ENCODE results near the gene EFNA5. TPM values are rescaled to one million over a fixed set of nuclear protein-coding genes. Genes with fewer than 3 reads are reported as not detected.

Gene EFNA5
- polyA plus RNA-seq (2012; ENCODE audit: insufficient read depth, insufficient read length), result not detected

DNA sequence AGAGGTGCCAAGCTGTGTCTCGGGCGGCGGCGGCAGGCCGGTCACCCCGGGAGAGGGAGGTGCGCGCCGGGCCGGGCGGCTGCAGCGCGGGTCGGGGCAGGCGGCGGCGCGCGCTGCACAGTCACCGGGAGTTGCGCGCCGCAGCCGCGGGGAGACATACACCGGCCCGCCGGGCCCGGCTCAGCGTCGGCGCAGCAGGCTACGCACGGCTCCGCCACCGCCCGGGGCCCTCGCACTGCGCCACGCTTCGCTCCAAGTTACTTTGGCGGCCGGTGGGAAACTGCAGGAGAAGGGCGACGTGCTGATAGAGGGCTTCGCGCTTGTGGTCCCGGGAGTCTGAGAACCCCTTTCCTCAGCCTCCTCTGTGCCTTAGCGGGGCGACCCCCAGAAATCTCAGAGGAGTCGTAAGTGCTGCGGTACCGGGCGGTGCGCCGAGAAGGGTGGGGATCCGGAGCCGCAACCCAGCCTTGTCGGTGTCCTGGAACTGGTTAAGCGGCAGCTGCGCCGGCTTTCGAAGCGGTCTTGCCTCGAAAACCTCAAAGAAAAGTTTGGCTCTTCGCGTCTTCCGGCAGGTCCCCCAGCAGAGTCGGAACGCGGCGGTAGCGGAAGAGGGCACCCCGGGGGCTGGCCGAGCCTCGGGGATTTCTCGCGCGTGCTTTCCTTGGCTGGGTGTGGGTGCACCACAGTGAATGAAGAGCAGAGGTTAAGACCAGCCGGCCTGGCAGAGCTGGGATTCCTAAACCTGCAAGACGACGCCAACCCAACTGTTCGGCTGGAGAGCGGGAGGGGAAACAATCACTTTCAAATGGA, at the start of gene EFNA5:
Gene EFNA5, minus strand, starts transcription at position 6 of the 810 bp plus-strand sequence.
- peak; percentile 44 for DNase-seq (ENCODE audit: low read depth, low spot score)
- peak within 1 kb of the TSS; percentile 7; the same call in 1 of the 2 replicates for H3K4me3 ChIP-seq (ENCODE audit: low read length)

- no peak overlapping the region for H3K4me3 ChIP-seq (ENCODE audit: low read length)
- no peak for DNase-seq (ENCODE audit: low read depth, low spot score)
Observed at GRCh38 chr5:107719034-107719606, 48.4 kb upstream of the EFNA5 start.

DNA sequence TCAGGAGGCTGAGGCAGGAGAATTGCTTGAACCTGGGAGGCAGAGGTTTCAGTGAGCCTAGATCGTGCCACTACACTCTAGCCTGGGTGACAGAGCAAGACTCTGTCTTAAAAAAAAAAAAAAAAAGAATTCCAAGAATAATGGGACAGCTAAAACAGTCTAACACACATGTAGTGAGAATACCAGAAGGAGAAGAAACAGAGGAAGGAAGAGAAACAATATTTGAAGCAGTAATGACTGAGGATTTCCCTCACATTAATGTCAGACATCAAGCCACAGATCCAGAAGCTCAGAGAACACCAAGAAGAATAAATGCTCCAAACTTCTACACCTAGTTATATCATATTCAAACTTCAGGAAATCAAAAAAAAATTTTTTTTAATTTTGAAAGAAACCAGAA, 47.1 kb upstream of the EFNA5 start:
- no peak for DNase-seq (ENCODE audit: low read depth, low spot score)
- H3K4me3 ChIP-seq (ENCODE audit: low read length), result no peak overlapping the region

DNA sequence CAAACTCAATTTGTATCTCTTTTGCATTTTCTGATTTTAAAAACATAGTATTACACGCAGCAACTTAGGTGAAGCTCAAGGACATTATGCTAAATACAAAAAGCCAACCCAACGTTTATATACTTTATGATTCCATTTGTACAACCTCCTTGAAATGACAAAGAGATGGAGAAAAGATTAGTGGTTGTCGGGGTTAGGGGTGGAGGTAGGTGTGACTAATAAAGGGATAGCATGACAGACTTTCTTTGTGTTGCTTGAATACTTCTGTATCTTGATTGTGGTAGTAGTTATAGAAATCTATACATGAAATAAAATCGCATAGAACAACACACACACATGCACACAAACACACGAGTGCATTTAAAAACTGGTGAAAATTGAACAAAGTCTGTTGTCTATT, 42.5 kb upstream of the EFNA5 start:
- no peak for DNase-seq (ENCODE audit: low read depth, low spot score)
- H3K4me3 ChIP-seq (ENCODE audit: low read length), result no peak overlapping the region

DNA sequence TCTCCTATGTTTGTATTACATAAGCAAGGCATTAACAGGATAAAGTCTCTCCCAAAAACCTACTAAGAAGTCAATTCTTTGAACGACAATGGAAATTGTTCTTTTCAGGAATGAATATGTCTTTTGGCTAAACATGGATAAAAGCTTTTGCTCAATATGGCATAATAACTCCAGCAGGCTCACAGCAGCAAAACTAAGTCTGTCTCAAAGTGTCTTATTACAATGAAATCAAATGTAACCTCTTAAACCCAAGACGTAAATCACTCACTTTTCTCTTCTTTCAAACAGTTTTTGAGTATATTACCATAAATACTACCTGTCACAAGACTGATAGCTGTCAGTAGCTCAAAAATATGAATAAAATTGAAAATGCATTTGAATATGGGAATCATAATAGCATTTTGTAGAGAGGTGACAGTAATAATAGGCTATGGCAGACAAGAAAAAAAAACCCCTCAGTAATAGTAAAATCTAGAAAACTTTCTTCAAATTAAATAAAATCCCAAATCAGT, 41.7 kb upstream of the EFNA5 start:
- DNase-seq (ENCODE audit: low read depth, low spot score), result no peak

DNA sequence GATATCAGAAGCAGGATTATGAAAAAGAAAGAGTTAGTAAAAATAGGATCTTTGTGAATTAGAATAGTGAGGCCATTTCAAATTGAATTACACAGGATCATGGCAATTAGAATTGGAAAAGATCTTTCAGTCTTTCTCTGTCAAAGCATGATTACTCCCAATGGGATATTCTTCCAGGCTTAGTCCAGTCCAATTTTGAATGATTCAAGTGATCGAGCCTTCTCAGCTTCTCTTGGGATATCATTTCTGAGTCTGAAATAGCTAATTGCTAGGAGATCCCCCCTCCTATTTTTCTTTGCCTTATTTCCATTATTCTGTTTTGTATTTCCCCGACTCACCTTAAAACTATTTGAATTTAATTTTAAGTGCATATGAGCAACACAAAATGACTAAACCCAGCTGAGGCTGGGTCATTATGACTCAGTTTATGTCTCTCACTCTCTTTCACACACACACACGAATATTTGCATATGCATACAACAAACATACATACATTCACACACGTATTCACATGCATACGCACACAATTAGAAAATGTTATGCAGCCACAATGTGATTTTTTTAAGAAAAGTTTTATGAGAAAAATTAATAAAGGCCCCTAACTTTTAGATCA, 34.8 kb upstream of the EFNA5 start:
- no peak for DNase-seq (ENCODE audit: low read depth, low spot score)

More for the DNA sequence above, 41.7 kb upstream of the EFNA5 start:
- no peak overlapping the region for H3K4me3 ChIP-seq (ENCODE audit: low read length)

GRCh38 chr5:107704681-107705401, 34.1 kb upstream of the EFNA5 start:
- H3K4me3 ChIP-seq (ENCODE audit: low read length), result no peak overlapping the region

More for the DNA sequence above, 34.8 kb upstream of the EFNA5 start:
- no peak overlapping the region for H3K4me3 ChIP-seq (ENCODE audit: low read length)

GRCh38 chr5:107700481-107700880, 29.7 kb upstream of the EFNA5 start:
- no peak for DNase-seq (ENCODE audit: low read depth, low spot score)
- H3K4me3 ChIP-seq (ENCODE audit: low read length), result no peak overlapping the region

More at GRCh38 chr5:107704681-107705401, 34.1 kb upstream of the EFNA5 start:
- no peak for DNase-seq (ENCODE audit: low read depth, low spot score)

DNA sequence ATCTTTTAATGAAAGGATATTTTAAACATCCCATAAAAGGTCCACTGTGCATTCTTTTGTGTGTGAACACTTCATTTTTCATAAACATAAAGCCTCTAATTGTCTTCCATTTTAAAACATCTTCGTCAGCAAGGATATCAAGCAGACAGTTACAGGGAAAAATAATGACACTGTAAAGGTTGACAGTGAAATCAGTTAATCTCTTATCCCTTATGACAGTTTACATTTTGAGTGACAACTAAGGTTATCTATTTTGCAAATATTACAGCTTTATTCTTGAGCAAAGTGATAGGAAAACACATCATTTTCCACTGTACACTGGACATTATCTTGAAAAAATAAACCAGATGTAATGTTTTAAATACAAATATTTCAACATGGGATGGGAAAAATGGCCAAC, 28.7 kb upstream of the EFNA5 start:
- no peak for DNase-seq (ENCODE audit: low read depth, low spot score)

DNA sequence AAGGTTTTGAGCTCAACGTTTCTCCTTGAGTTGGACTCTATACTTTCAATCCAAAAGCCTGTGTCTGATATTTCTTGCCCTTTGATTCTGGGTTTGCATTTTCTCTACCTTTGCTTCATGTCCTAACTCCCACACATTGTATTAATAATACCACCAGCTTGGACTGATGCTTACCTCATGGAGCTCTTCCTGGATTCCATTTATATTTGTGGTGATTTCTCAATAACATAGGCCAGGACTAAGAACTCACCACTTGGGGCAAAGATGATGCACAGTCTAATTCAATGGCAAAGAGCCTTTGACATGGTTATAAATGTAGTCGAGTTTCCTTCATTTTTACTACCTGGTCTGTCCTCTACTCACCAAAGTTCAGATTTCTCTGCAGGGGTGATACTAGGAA, 27.5 kb upstream of the EFNA5 start:
- H3K4me3 ChIP-seq (ENCODE audit: low read length), result no peak overlapping the region
- DNase-seq (ENCODE audit: low read depth, low spot score), result no peak

More for the DNA sequence above, 28.7 kb upstream of the EFNA5 start:
- no peak overlapping the region for H3K4me3 ChIP-seq (ENCODE audit: low read length)

DNA sequence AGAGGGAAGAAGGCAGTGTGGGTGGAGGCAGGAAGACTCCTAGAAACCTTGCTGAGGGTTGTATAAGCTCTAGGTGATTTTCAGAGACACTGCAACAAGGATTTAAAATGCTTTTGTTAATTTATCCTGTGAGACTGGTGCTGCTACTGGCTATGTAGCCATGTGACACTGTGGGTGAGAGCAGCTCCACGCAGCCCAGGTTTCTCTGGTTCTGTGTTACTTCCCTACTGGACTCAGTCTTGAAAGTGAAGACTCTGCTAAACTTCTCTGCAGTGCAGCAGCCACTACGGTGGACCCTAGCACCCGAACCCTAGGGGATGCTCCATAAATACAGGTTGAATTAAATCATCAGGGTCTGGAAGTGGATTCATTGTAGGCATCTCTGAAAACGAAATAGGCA, 25.8 kb upstream of the EFNA5 start:
- no peak for DNase-seq (ENCODE audit: low read depth, low spot score)
- no peak overlapping the region for H3K4me3 ChIP-seq (ENCODE audit: low read length)

GRCh38 chr5:107696080-107696479, 25.3 kb upstream of the EFNA5 start:
- no peak overlapping the region for H3K4me3 ChIP-seq (ENCODE audit: low read length)

GRCh38 chr5:107687937-107688336, 17.2 kb upstream of the EFNA5 start:
- H3K4me3 ChIP-seq (ENCODE audit: low read length), result no peak overlapping the region
- DNase-seq (ENCODE audit: low read depth, low spot score), result no peak

More at GRCh38 chr5:107696080-107696479, 25.3 kb upstream of the EFNA5 start:
- DNase-seq (ENCODE audit: low read depth, low spot score), result no peak

DNA sequence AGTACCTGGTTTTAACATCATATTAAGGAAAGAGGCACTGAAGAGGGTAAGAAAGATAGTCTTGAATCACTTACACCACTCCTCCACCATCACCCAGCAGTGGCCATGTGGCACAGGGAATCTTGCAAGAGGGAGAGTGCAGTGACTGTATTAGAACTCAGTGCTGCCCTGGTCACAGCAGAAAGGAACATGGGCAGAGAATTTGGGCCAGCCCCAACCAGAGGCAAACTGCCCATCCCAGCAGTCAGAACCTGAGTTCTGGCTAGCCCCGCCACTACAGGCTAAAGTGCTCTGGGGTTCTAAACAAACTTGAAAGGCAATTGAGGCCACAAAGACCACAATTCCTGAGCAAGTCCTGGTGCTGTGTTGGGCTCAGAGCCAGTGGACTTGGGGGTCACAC, 16.7 kb upstream of the EFNA5 start:
- no peak overlapping the region for H3K4me3 ChIP-seq (ENCODE audit: low read length)
- no peak for DNase-seq (ENCODE audit: low read depth, low spot score)

DNA sequence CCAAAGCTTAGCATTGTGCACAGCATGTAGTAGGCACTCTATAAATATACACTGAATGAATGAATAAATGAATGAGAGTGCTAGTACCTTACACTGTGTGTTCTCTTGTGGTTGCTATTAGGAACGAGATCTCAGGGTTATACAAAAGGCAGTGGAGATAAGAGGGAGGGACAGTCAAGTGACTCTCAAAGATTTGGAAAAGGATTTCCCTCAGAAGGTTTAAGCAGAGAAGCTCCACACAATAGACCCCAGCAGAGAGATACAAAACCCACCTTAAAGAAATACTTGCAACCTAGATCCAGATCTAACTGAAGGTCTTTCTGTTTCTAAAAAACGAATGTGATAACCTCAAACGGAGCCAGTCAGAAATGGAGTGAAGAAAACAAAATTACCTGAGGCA, 11.8 kb upstream of the EFNA5 start:
- no peak for DNase-seq (ENCODE audit: low read depth, low spot score)
- no peak overlapping the region for H3K4me3 ChIP-seq (ENCODE audit: low read length)

- DNase-seq (ENCODE audit: low read depth, low spot score), result no peak
- no peak overlapping the region for H3K4me3 ChIP-seq (ENCODE audit: low read length)
Observed at GRCh38 chr5:107680799-107681198, 10.1 kb upstream of the EFNA5 start.

DNA sequence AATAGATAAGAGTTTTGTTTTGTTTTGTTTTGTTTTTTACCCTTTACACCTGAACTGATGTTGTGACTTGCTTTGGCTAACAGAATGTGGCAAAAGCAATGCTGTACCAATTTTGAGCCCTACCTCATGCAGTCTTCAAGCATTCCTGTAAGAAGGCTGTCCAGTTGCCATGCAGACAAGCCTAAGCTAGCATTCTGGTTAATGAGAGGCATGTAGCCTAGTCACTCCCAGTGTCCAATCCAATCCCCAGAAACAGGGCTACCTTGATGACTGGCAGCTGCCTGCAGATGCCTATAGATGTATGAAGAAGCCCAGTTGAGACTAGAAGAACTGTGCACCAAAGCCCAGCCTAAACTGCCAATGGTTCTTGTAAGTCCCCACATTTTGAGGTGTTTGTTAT, 9.4 kb upstream of the EFNA5 start:
- H3K4me3 ChIP-seq (ENCODE audit: low read length), result no peak overlapping the region
- DNase-seq (ENCODE audit: low read depth, low spot score), result no peak

DNA sequence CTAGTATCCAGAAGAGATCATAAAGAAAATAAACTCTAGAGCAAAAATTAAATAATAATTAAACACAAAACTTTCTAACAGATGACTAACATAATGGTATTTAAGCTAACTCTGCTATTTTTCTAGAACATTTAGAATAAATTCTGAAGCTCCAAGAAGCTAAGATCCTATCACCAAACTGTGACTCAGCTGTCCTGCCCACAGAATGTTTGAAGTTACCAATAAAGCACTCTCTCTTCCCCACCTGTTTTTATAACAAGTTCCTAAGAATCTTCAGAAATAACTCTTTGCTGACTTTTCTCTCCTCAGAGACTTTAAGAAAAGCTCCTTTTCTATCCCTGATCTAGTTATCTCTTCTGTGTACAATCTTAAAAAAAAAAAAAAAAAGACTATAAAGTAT, 6.0 kb upstream of the EFNA5 start:
- H3K4me3 ChIP-seq (ENCODE audit: low read length), result no peak overlapping the region
- no peak for DNase-seq (ENCODE audit: low read depth, low spot score)

DNA sequence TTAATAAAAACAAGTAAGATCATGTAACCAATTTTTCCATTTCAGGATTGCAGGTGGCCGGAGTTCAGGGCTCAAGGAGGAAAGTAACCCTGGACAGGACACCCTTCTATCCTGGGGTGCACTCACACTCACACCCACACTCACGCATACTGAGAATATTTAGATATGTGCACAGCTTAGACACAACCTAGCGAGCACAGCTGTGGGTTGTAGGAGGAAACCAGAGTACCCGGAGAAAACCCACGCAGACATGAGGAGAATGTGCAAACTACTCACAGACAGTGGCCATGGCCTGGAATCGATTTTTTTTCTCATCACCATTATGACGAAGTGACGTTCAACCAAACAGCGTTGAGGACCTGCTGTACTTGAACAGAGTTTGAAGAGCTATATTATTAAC, 4.5 kb upstream of the EFNA5 start:
- no peak overlapping the region for H3K4me3 ChIP-seq (ENCODE audit: low read length)
- no peak for DNase-seq (ENCODE audit: low read depth, low spot score)

Data from Jurkat, Clone E6-1 (cell line).